IMR-90 (cell line): ENCODE results near the gene DTX1. TPM values are rescaled to one million over a fixed set of nuclear protein-coding genes. Genes with fewer than 3 reads are reported as not detected.

Experiments used
- ATAC-seq: fragments of 200-7000 bp; cut with Tn5 transposase; 2 replicates; pipeline ENCODE4 v1.9.1; 2020; ENCODE audit warnings: low read depth, mild to moderate bottlenecking, moderate library complexity
- BruUV-seq: library from RNA; stranded (reverse); fragments of 400-500 nt; replicated peaks from 2 replicates; lab custom pipeline; 2021; lab: Mats Ljungman, UMichigan
- CTCF ChIA-PET: fragments of 300-600 bp; formaldehyde crosslinking; extraction: SDS; loops from one replicate; lab custom pipeline; 2021; ENCODE audit warnings: antibody characterized with exemption; lab: Yijun Ruan, JAX
- POLR2A ChIA-PET: fragments of 300-600 bp; sonication (Branson Sonifier 250); formaldehyde crosslinking; loops from one replicate; lab custom pipeline; 2022; ENCODE audit warnings: antibody characterized with exemption; ENCODE audit not compliant: unreplicated experiment; lab: Charles Lee
- DNase-seq: peaks from one replicate; pipeline ENCODE4 v3.0.0; 2013
- H2AFZ ChIP-seq: replicated peaks from 2 replicates; pipeline ENCODE3; 2013; ENCODE audit warnings: low read length, mild to moderate bottlenecking; ENCODE audit not compliant: poor library complexity
- H2AK5ac ChIP-seq: 2 replicates; pipeline ENCODE4 v1.6.1; 2013; ENCODE audit warnings: low read depth, low read length, inconsistent platforms
- H2AK9ac ChIP-seq: replicated peaks from 2 replicates; pipeline ENCODE3; 2013; ENCODE audit warnings: mild to moderate bottlenecking, low read depth, low read length, moderate library complexity; ENCODE audit not compliant: poor library complexity
- H2BK120ac ChIP-seq: 2 replicates; pipeline ENCODE4 v1.6.1; 2013; ENCODE audit warnings: low read depth, low read length, inconsistent platforms
- H2BK15ac ChIP-seq: 3 replicates; pipeline ENCODE4 v1.6.1; 2013; ENCODE audit warnings: low read depth, low read length, inconsistent platforms
- H2BK20ac ChIP-seq: 2 replicates; pipeline ENCODE4 v1.6.1; 2013; ENCODE audit warnings: low read depth, mild to moderate bottlenecking, inconsistent platforms, low read length, moderate library complexity
- H2BK5ac ChIP-seq: 2 replicates; pipeline ENCODE4 v1.6.1; 2013; ENCODE audit warnings: mild to moderate bottlenecking, low read depth, low read length, inconsistent platforms; ENCODE audit not compliant: poor library complexity, severe bottlenecking
- H3K14ac ChIP-seq: replicated peaks from 2 replicates; pipeline ENCODE4 v1.6.1; 2013; ENCODE audit warnings: low read depth, low read length, inconsistent platforms
- H3K18ac ChIP-seq: 2 replicates; pipeline ENCODE4 v1.6.1; 2013; ENCODE audit warnings: low read depth, low read length, control low read depth
- H3K23ac ChIP-seq: 2 replicates; pipeline ENCODE4 v1.6.1; 2013; ENCODE audit warnings: low read depth, low read length, inconsistent platforms
- H3K27ac ChIP-seq: 2 replicates; pipeline ENCODE4 v1.5.1; 2013; ENCODE audit warnings: mild to moderate bottlenecking, control low read depth, low read length; ENCODE audit not compliant: insufficient read depth
- H3K27me3 ChIP-seq: 2 replicates; pipeline ENCODE4 v1.6.1; 2013; ENCODE audit warnings: low read length; ENCODE audit not compliant: control insufficient read depth, insufficient read depth
- H3K36me3 ChIP-seq: 2 replicates; pipeline ENCODE4 v1.6.1; 2013; ENCODE audit warnings: low read length, mixed read lengths; ENCODE audit not compliant: control insufficient read depth, insufficient read depth
- H3K4ac ChIP-seq: 2 replicates; pipeline ENCODE4 v1.6.1; 2013; ENCODE audit warnings: low read depth, low read length, inconsistent platforms
- H3K4me1 ChIP-seq: 2 replicates; pipeline ENCODE4 v1.6.1; 2013; ENCODE audit warnings: low read length, mixed read lengths; ENCODE audit not compliant: control insufficient read depth, insufficient read depth
- H3K4me2 ChIP-seq: 2 replicates; pipeline ENCODE4 v1.6.1; 2013; ENCODE audit warnings: low read depth, mild to moderate bottlenecking, control low read depth, low read length, moderate library complexity
- H3K4me3 ChIP-seq: 2 replicates; pipeline ENCODE4 v1.5.1; 2013; ENCODE audit warnings: low read depth, mild to moderate bottlenecking, control low read depth, low read length, moderate library complexity; ENCODE audit not compliant: insufficient read depth
- H3K56ac ChIP-seq: 2 replicates; pipeline ENCODE4 v1.6.1; 2013; ENCODE audit warnings: low read length, inconsistent platforms; ENCODE audit not compliant: insufficient read depth; ENCODE audit errors: extremely low read depth
- H3K79me1 ChIP-seq, 2 experiments: 2 replicates each; pipeline ENCODE4 v1.6.1; 2013; ENCODE audit warnings: low read length in 2 of 2, inconsistent platforms in 1 of 2, low read depth in 1 of 2
- H3K9ac ChIP-seq: 2 replicates; pipeline ENCODE4 v1.6.1; 2013; ENCODE audit warnings: low read depth, low read length, control low read depth
- H3K9me1 ChIP-seq: 2 replicates; pipeline ENCODE4 v1.6.1; 2013; ENCODE audit warnings: low read length, inconsistent platforms; ENCODE audit not compliant: insufficient read depth
- H3K9me3 ChIP-seq: 2 replicates; pipeline ENCODE4 v1.6.1; 2013; ENCODE audit warnings: low read length; ENCODE audit not compliant: control insufficient read depth, insufficient read depth
- H4K20me1 ChIP-seq: 2 replicates; pipeline ENCODE4 v1.6.1; 2013; ENCODE audit warnings: low read length, inconsistent platforms; ENCODE audit not compliant: insufficient read depth
- H4K5ac ChIP-seq: 2 replicates; pipeline ENCODE4 v1.6.1; 2013; ENCODE audit warnings: mild to moderate bottlenecking, low read depth, low read length, control low read depth
- H4K8ac ChIP-seq, 2 experiments: 2 replicates each; pipeline ENCODE4 v1.6.1; 2013; ENCODE audit warnings: low read depth in 2 of 2, low read length in 2 of 2, control low read depth in 1 of 2, inconsistent platforms in 1 of 2
- H4K91ac ChIP-seq: 2 replicates; pipeline ENCODE4 v1.6.1; 2013; ENCODE audit warnings: low read depth, low read length, inconsistent platforms; ENCODE audit not compliant: insufficient read depth
- BHLHE40 ChIP-seq: fragments of 150-350 bp; IDR thresholded peaks from 2 replicates; pipeline ENCODE4 v1.6.1; 2016; ENCODE audit warnings: mild to moderate bottlenecking, low read depth, low read length
- CEBPB ChIP-seq: IDR thresholded peaks from 2 replicates; pipeline ENCODE4 v1.6.1; 2012; ENCODE audit warnings: low read depth, low read length, improper control_type of control experiment
- CHD1 ChIP-seq: IDR thresholded peaks from 2 replicates; pipeline ENCODE4 v1.6.1; 2012; ENCODE audit warnings: low read depth, low read length, improper control_type of control experiment
- CTCF ChIP-seq: conservative IDR thresholded peaks from 2 replicates; pipeline ENCODE4 v1.5.1; 2012; ENCODE audit warnings: mild to moderate bottlenecking, low read depth, low read length, improper control_type of control experiment
- FOS ChIP-seq: fragments of 150-350 bp; IDR thresholded peaks from 2 replicates; pipeline ENCODE4 v1.6.1; 2016; ENCODE audit warnings: low read depth, low read length
- MAFK ChIP-seq: IDR thresholded peaks from 2 replicates; pipeline ENCODE4 v1.6.1; 2012; ENCODE audit warnings: low read depth, low read length, improper control_type of control experiment
- MAZ ChIP-seq: IDR thresholded peaks from 2 replicates; pipeline ENCODE4 v1.6.1; 2012; ENCODE audit warnings: low read depth, mild to moderate bottlenecking, low read length, improper control_type of control experiment, moderate library complexity, borderline replicate concordance
- MXI1 ChIP-seq: IDR thresholded peaks from 2 replicates; pipeline ENCODE4 v1.6.1; 2012; ENCODE audit warnings: low read depth, mild to moderate bottlenecking, low read length, moderate library complexity, borderline replicate concordance
- NFE2L2 ChIP-seq: fragments of 150-350 bp; IDR thresholded peaks from 2 replicates; pipeline ENCODE4 v1.6.1; 2016; ENCODE audit warnings: low read depth, mild to moderate bottlenecking, low read length
- POLR2A ChIP-seq: IDR thresholded peaks from 2 replicates; pipeline ENCODE4 v1.6.1; 2012; ENCODE audit warnings: mild to moderate bottlenecking, low read depth, low read length
- RAD21 ChIP-seq: IDR thresholded peaks from 2 replicates; pipeline ENCODE4 v1.6.1; 2012; ENCODE audit warnings: low read length, improper control_type of control experiment
- RCOR1 ChIP-seq: IDR thresholded peaks from 2 replicates; pipeline ENCODE4 v1.6.1; 2012; ENCODE audit warnings: mild to moderate bottlenecking, low read length, improper control_type of control experiment; ENCODE audit not compliant: insufficient replicate concordance
- RFX5 ChIP-seq: IDR thresholded peaks from 2 replicates; pipeline ENCODE4 v1.8.0; 2012; ENCODE audit warnings: low read depth, mild to moderate bottlenecking, low read length, moderate library complexity
- SMC3 ChIP-seq: fragments of 150-350 bp; IDR thresholded peaks from 2 replicates; pipeline ENCODE4 v1.6.1; 2016; ENCODE audit warnings: low read depth, mild to moderate bottlenecking, antibody characterized with exemption, low read length, moderate library complexity
- USF2 ChIP-seq: fragments of 150-350 bp; IDR thresholded peaks from 2 replicates; pipeline ENCODE4 v1.6.1; 2017; ENCODE audit warnings: mild to moderate bottlenecking, antibody characterized with exemption, low read length, low read depth
- WGBS, 2 experiments: methylation state at CpG; one replicate each; pipeline versions ENCODE4 v1.1.5 to v1.1.7; 2013; ENCODE audit warnings: missing lambda C conversion rate in 2 of 2; ENCODE audit not compliant: insufficient read length in 1 of 2; ENCODE audit errors: extremely low coverage in 2 of 2; 5-methylcytosine and 5-hydroxymethylcytosine counted together
- dilution Hi-C: fragments of 300-500 bp; cut with HindIII; formaldehyde crosslinking; loops from one replicate; pipeline ENCODE4 v1.14.3; 2018; ENCODE audit warnings: low sequenced_read_pairs; ENCODE audit not compliant: unreplicated experiment
- in situ Hi-C: fragments of 300-500 bp; cut with MboI; formaldehyde crosslinking; loops from 3 replicates; pipeline ENCODE4 v1.14.3; 2019; ENCODE audit warnings: low sequenced_read_pairs, inconsistent platforms, mixed read lengths
- intact Hi-C: fragments of 100-400 bp; cut with micrococcal nuclease; formaldehyde crosslinking; loops from 2 replicates; pipeline ENCODE4 v1.10.0; 2022
- polyA plus RNA-seq, 3 experiments: library from polyadenylated mRNA; depleted of rRNA; stranded (reverse); fragments of >200 nt; gene quantifications; 2 replicates each; pipeline ENCODE4 v1.2.3, GENCODE V29; 2012; ENCODE audit warnings: low replicate concordance in 1 of 3
- total RNA-seq: library from RNA; depleted of rRNA; stranded (reverse); fragments of >200 nt; gene quantifications from 2 replicates; pipeline ENCODE4 v1.2.3, GENCODE V29; 2012
- TF ChIP-seq, protein P1 (sequence below): fragments of 150-350 bp; IDR thresholded peaks from 2 replicates; pipeline ENCODE4 v1.6.1; 2016; ENCODE audit warnings: low read depth, mild to moderate bottlenecking, low read length, moderate library complexity, borderline replicate concordance

Gene DTX1
- total and polyA plus RNA-seq, 2 of the 4 experiments (the other 2 are of a cell fraction): not detected

- ATAC-seq (no peak), DNase-seq (no peak)
- no peak overlapping the region for H3K27ac ChIP-seq
- dilution Hi-C loops (no loop called here), in situ Hi-C loops (no loop called here), intact Hi-C loops (no loop called here)
- H3K36me3 ChIP-seq: no peaks in the 10 kb centered on the region
- H3K79me1 ChIP-seq: no peaks in the 10 kb centered on the region
- H4K8ac ChIP-seq: no peak overlapping the region
- no peak overlapping the region for H3K18ac ChIP-seq
- no peak overlapping the region for H2BK20ac ChIP-seq
- ChIA-PET POLR2A (no interaction called here), CTCF (no interaction called here)
- H3K9me1 ChIP-seq: no peaks in the 10 kb centered on the region
- WGBS, 2 experiments: 0% methylated on average over 1 of the region's 4 CpGs; no CpG with 5 or more reads in 1 of the 2 experiments
- BruUV-seq: no TSS peak
- no peak overlapping the region for H3K23ac ChIP-seq
- H3K4me2 ChIP-seq: no peak overlapping the region
- no peak overlapping the region for H3K9ac ChIP-seq
- H2AK5ac ChIP-seq: no peak overlapping the region
- H3K4me1 ChIP-seq: no peaks in the 10 kb centered on the region
- no peak overlapping the region for H3K4me3 ChIP-seq
- H4K20me1 ChIP-seq: no peaks in the 10 kb centered on the region
- no peak overlapping the region for H2AFZ ChIP-seq
- no peak overlapping the region for H2BK120ac ChIP-seq
- no peak overlapping the region for H4K91ac ChIP-seq
- no peak for TF ChIP-seq RCOR1
- TF ChIP-seq USF2: no peak
- TF ChIP-seq RAD21: no peak
- TF ChIP-seq RFX5: no peak
- TF ChIP-seq MAZ: no peak
- no peak for TF ChIP-seq CTCF
- no peak for TF ChIP-seq SMC3
- no peak for TF ChIP-seq NFE2L2
- no peak for TF ChIP-seq MAFK
- TF ChIP-seq, protein P1, sequence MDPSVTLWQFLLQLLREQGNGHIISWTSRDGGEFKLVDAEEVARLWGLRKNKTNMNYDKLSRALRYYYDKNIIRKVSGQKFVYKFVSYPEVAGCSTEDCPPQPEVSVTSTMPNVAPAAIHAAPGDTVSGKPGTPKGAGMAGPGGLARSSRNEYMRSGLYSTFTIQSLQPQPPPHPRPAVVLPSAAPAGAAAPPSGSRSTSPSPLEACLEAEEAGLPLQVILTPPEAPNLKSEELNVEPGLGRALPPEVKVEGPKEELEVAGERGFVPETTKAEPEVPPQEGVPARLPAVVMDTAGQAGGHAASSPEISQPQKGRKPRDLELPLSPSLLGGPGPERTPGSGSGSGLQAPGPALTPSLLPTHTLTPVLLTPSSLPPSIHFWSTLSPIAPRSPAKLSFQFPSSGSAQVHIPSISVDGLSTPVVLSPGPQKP: no peak
- TF ChIP-seq FOS: no peak
- TF ChIP-seq POLR2A: no peak
- TF ChIP-seq BHLHE40: no peak
- TF ChIP-seq MXI1: no peak
- no peak for TF ChIP-seq CHD1
- TF ChIP-seq CEBPB: no peak
- H3K9me3 ChIP-seq: no peaks in the 10 kb centered on the region
- H3K4ac ChIP-seq: no peak overlapping the region
- peaks cover 25% of the 10 kb centered on the region for H3K27me3 ChIP-seq
- no peak overlapping the region for H2AK9ac ChIP-seq
- no peak overlapping the region for H3K14ac ChIP-seq
- no peak overlapping the region for H2BK5ac ChIP-seq
- no peak overlapping the region for H3K56ac ChIP-seq
- H4K5ac ChIP-seq: no peak overlapping the region
- no peak overlapping the region for H2BK15ac ChIP-seq
Observed at GRCh38 chr12:113052326-113052725, 4.2 kb upstream of the DTX1 start.
